ENCODE data around the gene GIPC3.

GRCh38 chr19:3586707-3587346 lies 1.5 kb downstream of the GIPC3 start:
- TF ChIP-seq POLR2A (IDR thresholded peaks at IDR 0.05; ENCODE audit: extremely low read depth, insufficient read length), result no peak
- TF ChIP-seq, protein P1, sequence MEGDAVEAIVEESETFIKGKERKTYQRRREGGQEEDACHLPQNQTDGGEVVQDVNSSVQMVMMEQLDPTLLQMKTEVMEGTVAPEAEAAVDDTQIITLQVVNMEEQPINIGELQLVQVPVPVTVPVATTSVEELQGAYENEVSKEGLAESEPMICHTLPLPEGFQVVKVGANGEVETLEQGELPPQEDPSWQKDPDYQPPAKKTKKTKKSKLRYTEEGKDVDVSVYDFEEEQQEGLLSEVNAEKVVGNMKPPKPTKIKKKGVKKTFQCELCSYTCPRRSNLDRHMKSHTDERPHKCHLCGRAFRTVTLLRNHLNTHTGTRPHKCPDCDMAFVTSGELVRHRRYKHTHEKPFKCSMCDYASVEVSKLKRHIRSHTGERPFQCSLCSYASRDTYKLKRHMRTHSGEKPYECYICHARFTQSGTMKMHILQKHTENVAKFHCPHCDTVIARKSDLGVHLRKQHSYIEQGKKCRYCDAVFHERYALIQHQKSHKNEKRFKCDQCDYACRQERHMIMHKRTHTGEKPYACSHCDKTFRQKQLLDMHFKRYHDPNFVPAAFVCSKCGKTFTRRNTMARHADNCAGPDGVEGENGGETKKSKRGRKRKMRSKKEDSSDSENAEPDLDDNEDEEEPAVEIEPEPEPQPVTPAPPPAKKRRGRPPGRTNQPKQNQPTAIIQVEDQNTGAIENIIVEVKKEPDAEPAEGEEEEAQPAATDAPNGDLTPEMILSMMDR (IDR thresholded peaks at IDR 0.05; ENCODE audit: low read depth, low read length), result no peak
- no peak for TF ChIP-seq MAX (IDR thresholded peaks at IDR 0.05; ENCODE audit: low read depth, low read length)
- no peak for TF ChIP-seq MYC (IDR thresholded peaks at IDR 0.05; ENCODE audit: low read depth, low read length)
